Stimulated activated memory B cell treated with anti-CD40 and anti-IgM and Interleukin-4, amounts not matched to agents 10 μg/mL and 1 μg/mL and 100 μg/mL, for 72 hours (primary cell): ENCODE data around the gene SLF1.

ENCODE experiments used
- ATAC-seq: fragments of 150-1000 bp; cut with Tn5 transposase; 2 replicates; pipeline ENCODE4 v1.10.0; 2021
- H3K27ac Mint-ChIP-seq: one replicate; pipeline ENCODE4 v1.8.0; 2022; ENCODE audit warnings: mild to moderate bottlenecking, mixed read lengths
- H3K27me3 Mint-ChIP-seq: one replicate; pipeline ENCODE4 v1.8.0; 2022; ENCODE audit warnings: mixed read lengths
- H3K36me3 Mint-ChIP-seq: one replicate; pipeline ENCODE4 v1.8.0; 2022; ENCODE audit warnings: mixed read lengths
- H3K4me1 Mint-ChIP-seq: one replicate; pipeline ENCODE4 v1.8.0; 2022; ENCODE audit warnings: mixed read lengths
- H3K4me3 Mint-ChIP-seq: one replicate; pipeline ENCODE4 v1.8.0; 2022; ENCODE audit warnings: mild to moderate bottlenecking, moderate library complexity, mixed read lengths
- H3K9me3 Mint-ChIP-seq: one replicate; pipeline ENCODE4 v1.8.0; 2022; ENCODE audit warnings: mixed read lengths

Gene SLF1

GRCh38 chr5:94725142-94725541 lies 106.7 kb downstream of the SLF1 start:
- Mint-ChIP-seq H3K4me3 (no peak overlapping the region), H3K36me3 (no peaks in the 10 kb centered on the region), H3K4me1 (no peaks in the 10 kb centered on the region), H3K9me3 (no peaks in the 10 kb centered on the region), H3K27ac (no peak overlapping the region), H3K27me3 (no peaks in the 10 kb centered on the region)
- ATAC-seq = no peak

GRCh38 chr5:94731471-94731870 lies 113.0 kb downstream of the SLF1 start:
- Mint-ChIP-seq H3K9me3 (no peaks in the 10 kb centered on the region), H3K27me3 (no peaks in the 10 kb centered on the region), H3K4me3 (no peak overlapping the region), H3K4me1 (no peaks in the 10 kb centered on the region), H3K36me3 (no peaks in the 10 kb centered on the region), H3K27ac (no peak overlapping the region)
- no peak for ATAC-seq

- no peak for ATAC-seq
- H3K27ac Mint-ChIP-seq = no peak overlapping the region
- no peak overlapping the region for H3K4me3 Mint-ChIP-seq
- no peaks in the 10 kb centered on the region for H3K9me3 Mint-ChIP-seq
- no peaks in the 10 kb centered on the region for H3K27me3 Mint-ChIP-seq
- H3K4me1 Mint-ChIP-seq = no peaks in the 10 kb centered on the region
- no peaks in the 10 kb centered on the region for H3K36me3 Mint-ChIP-seq
Measured at GRCh38 chr5:94736498-94736897, 118.0 kb downstream of the SLF1 start.

GRCh38 chr5:94740286-94740685 lies 121.8 kb downstream of the SLF1 start:
- no peaks in the 10 kb centered on the region for H3K9me3 Mint-ChIP-seq
- no peaks in the 10 kb centered on the region for H3K36me3 Mint-ChIP-seq
- ATAC-seq = no peak
- peaks cover 13% of the 10 kb centered on the region for H3K4me1 Mint-ChIP-seq
- no peaks in the 10 kb centered on the region for H3K27me3 Mint-ChIP-seq
- H3K27ac Mint-ChIP-seq = no peak overlapping the region
- H3K4me3 Mint-ChIP-seq = no peak overlapping the region

GRCh38 chr5:94742852-94743251 lies 124.4 kb downstream of the SLF1 start:
- H3K36me3 Mint-ChIP-seq = no peaks in the 10 kb centered on the region
- peak overlapping the region; percentile 30 for H3K27ac Mint-ChIP-seq
- no peaks in the 10 kb centered on the region for H3K27me3 Mint-ChIP-seq
- H3K9me3 Mint-ChIP-seq = no peaks in the 10 kb centered on the region
- H3K4me3 Mint-ChIP-seq = no peak overlapping the region
- peaks cover 38% of the 10 kb centered on the region for H3K4me1 Mint-ChIP-seq
- ATAC-seq = no peak

- ATAC-seq = peak; percentile 52
- Mint-ChIP-seq H3K4me1 (peaks cover 50% of the 10 kb centered on the region), H3K36me3 (no peaks in the 10 kb centered on the region), H3K9me3 (no peaks in the 10 kb centered on the region), H3K27ac (peak overlapping the region; percentile 88), H3K27me3 (no peaks in the 10 kb centered on the region), H3K4me3 (peak overlapping the region; percentile 34)
Measured at GRCh38 chr5:94744906-94745305, 126.4 kb downstream of the SLF1 start.

GRCh38 chr5:94745786-94746730 lies 127.6 kb downstream of the SLF1 start:
- peak; percentile 90 for ATAC-seq
- H3K36me3 Mint-ChIP-seq = no peaks in the 10 kb centered on the region
- H3K4me3 Mint-ChIP-seq = peak overlapping the region; percentile 50
- peak overlapping the region; percentile 88 for H3K27ac Mint-ChIP-seq
- H3K27me3 Mint-ChIP-seq = no peaks in the 10 kb centered on the region
- H3K9me3 Mint-ChIP-seq = no peaks in the 10 kb centered on the region
- H3K4me1 Mint-ChIP-seq = peaks cover 50% of the 10 kb centered on the region

GRCh38 chr5:94746731-94747124 lies 128.3 kb downstream of the SLF1 start:
- peak overlapping the region; percentile 88 for H3K27ac Mint-ChIP-seq
- no peaks in the 10 kb centered on the region for H3K9me3 Mint-ChIP-seq
- peak; percentile 80 for ATAC-seq
- H3K27me3 Mint-ChIP-seq = no peaks in the 10 kb centered on the region
- H3K4me3 Mint-ChIP-seq = peak overlapping the region; percentile 15
- H3K36me3 Mint-ChIP-seq = no peaks in the 10 kb centered on the region
- peaks cover 50% of the 10 kb centered on the region for H3K4me1 Mint-ChIP-seq
